Stimulated activated CD4-positive, alpha-beta T cell treated with anti-CD3 and anti-CD28 coated beads, Interleukin-2, amount 100 ng/mL, for 24 hours (primary cell): ENCODE measurements around the gene ZSWIM8.

Source experiments
- DNase-seq, 2 donors: peaks; one replicate each; pipeline ENCODE4 v3.0.0-alpha.2; 2020

The ZSWIM8 gene

DNA sequence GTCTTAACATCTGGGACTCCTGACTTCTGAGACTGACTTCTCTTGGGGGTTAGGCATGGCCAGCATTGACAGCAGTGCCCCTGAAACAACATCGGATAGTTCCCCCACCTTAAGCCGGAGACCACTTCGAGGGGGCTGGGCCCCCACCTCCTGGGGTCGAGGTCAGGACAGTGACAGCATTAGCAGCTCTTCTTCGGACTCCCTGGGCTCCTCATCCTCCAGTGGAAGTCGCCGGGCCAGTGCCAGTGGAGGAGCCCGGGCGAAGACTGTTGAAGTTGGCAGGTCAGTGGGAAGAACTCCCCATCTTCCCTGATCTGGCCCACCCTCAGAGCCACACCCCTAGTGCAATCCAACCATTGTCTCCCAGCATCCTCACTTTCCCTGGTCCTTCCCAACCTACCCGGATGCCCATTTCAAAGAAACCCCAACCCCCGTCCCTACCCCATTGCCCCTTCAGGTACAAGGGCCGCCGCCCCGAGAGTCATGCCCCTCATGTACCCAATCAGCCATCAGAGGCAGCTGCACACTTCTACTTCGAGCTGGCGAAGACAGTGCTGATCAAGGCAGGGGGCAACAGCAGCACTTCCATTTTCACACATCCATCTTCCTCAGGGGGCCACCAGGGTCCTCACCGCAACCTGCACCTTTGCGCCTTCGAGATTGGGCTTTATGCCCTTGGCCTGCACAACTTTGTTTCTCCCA, 12.1 kb downstream of the ZSWIM8 start:
- no peak for DNase-seq

DNA sequence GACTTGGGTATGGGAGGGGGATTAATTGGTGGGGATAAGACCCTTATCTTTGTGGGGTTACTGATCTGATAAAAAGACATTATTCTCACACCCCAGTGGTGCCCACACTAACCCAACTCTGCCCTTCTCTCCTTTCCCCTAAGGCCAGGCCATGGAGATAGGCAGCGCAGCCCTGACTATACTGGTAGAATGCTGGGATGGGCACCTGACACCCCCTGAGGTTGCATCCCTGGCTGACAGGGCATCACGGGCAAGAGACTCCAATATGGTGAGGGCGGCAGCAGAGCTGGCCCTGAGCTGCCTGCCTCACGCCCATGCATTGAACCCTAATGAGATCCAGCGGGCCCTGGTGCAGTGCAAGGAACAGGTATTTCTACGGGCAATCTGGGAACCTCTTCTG, 12.7 kb downstream of the ZSWIM8 start:
- no peak for DNase-seq

DNA sequence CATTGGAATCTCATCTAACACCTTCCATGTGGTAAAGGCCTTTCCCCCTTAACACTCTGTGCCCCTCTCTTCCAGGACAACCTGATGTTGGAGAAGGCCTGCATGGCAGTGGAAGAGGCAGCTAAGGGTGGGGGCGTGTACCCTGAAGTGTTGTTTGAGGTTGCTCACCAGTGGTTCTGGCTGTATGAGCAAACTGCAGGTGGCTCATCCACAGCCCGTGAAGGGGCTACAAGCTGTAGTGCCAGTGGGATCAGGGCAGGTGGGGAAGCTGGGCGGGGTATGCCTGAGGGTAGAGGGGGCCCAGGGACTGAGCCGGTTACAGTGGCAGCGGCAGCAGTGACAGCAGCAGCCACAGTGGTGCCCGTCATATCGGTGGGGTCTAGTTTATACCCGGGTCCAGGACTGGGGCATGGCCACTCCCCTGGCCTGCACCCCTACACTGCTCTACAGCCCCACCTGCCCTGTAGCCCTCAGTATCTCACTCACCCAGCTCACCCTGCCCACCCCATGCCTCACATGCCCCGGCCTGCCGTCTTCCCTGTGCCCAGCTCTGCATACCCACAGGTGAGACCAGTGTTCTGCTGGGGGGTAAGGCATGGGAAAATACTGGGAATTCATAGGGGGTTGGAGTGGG, 13.6 kb downstream of the ZSWIM8 start:
- DNase-seq: no peak

DNA sequence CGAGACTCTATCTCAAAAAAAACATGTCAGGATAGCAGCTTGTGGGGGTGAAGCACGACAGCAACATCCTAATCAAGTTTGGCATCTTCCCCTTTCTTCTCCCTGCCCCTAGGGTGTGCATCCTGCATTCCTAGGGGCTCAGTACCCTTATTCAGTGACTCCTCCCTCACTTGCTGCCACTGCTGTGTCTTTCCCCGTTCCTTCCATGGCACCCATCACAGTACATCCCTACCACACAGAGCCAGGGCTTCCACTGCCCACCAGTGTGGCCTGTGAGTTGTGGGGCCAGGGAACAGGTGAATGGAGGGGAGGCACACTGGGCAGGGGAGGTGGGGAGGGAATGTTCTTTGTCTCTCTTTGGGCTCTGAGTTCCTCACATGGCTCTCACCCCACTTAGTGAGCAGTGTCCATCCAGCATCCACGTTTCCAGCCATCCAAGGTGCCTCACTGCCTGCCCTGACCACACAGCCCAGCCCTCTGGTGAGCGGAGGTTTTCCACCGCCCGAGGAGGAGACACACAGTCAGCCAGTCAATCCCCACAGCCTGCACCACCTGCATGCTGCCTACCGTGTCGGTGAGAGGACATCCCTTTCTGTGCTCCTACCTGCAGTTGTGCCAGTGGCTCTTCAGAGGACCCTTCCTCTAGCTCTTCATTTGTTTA, 14.6 kb downstream of the ZSWIM8 start:
- DNase-seq: no peak

DNA sequence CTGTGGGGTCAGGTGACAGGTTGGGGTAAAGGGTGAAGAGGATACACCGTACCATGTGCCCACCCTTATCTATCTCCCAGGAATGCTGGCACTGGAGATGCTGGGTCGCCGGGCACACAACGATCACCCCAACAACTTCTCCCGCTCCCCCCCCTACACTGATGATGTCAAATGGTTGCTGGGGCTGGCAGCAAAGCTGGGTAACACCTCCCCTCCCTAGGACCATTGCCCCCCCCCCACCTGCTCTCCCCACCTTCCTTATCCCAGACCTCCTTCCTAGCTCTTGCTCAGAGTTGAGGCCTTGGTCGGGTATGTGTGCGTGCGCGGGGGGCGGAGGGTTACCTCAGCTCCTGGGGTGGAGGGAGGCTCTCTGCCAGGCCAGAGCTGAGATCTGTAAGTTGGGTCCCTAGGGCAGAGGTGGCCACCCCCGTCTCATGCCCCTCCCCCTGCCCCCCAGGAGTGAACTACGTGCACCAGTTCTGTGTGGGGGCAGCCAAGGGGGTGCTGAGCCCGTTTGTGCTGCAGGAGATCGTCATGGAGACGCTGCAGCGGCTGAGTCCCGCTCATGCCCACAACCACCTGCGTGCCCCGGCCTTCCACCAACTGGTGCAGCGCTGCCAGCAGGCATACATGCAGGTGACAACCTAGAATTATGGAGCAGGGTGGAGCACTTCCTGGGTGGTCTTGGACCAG, 15.3 kb downstream of the ZSWIM8 start:
- no peak for DNase-seq

DNA sequence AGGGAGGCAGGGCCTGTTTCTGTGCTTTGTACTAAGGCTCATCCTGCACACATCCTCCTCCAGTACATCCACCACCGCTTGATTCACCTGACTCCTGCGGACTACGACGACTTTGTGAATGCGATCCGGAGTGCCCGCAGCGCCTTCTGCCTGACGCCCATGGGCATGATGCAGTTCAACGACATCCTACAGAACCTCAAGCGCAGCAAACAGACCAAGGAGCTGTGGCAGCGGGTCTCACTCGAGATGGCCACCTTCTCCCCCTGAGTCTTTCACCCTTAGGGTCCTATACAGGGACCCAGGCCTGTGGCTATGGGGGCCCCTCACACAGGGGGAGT, 15.8 kb downstream of the ZSWIM8 start:
- no peak for DNase-seq

DNA sequence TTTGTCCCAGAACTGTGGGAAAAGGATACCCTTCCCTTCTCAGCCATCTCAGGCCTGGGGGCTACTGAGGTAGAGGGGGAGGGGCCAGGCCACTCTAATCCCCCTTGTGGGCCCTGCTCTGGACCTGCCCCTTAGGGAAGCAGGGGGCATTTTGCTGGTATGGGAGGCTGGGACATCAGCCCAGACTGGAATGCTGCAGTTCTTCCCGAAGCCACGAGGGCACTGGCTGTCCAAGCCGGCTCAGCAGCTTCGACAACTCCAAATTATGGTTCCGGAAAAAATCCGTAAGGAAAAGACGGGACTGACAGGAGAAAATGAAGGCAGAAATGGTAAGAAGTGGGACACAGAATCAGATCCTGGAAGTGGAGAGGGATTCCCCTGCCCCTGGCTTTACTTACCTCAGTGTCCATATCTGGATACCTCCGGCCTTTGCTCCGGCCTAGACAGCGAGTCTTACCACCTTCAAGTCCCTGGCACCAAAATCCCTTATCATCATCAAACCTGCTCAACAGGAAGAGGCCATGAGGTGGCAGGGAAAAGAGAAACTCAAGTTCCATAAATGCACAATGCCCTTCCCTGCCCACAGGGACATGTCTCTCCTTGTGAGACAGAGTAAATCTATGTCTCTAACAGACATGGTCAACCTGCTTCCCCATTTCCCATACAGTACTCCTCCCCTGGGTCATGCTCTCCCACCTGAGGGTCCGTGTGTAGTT, 17.0 kb downstream of the ZSWIM8 start:
- DNase-seq: no peak

DNA sequence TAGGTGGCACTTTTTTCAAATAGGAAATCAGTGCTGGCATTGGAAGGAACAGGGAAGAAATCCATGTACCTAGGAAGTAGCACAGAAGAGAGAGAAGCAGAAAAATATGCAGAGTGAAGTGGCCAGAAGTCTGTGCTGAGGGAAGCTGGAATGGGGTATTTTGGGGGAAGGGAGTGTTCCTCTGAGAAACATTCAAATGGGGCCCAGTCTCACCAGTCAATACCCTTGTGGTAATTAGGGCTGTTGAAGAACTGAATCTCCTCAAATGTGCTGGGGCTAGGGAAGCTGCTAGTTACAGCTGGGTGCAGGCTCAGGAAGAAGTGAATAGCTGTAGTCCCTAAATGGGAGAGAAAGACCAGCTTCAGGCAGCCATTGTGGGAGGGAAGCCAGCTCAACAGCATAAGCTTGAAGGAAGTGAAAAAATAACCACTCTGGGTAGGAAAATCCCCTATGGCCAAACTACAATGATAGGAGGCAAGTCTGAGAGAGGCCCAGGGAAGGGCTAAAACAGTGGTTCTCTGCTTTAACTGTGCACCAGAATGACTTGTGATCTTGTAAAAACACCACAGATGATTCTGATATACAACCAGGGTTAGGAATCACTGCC, 18.4 kb downstream of the ZSWIM8 start:
- no peak for DNase-seq

DNA sequence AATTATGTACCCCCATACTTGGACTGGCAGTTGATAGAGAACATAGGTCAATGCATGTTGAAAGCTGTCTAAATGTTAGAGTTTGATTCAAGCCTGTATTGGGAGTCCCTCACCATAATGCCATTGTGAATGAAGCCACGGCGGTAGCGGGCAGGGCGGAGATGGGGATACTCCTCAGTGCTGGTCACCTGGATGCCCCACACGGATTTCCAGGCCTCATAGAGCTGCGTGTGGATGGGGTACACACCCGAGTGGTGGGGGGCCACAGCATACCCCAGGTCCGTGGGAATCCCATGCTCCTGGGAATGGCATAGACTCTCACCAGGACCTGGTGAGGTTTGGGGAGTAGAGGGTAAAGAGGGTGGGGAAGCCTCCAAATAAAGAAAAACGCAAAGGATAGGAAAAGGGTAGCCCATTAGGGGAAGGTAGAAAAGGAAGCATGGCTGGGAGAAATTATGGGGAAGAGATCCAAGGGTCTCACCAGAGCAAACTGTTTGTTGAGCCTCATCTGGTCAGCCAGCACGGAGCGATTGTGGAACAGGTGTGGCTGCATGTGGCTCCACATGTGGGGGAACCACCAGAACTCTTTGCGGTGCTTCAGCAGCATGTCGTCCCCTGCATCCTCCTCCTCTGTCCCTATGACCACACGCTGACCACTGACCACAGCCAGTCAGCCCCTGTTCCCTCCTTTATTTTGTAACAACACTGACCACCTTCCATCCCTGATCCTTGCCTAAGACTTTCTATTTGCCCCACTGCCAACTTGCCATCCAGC, 21.0 kb downstream of the ZSWIM8 start:
- DNase-seq: no peak

DNA sequence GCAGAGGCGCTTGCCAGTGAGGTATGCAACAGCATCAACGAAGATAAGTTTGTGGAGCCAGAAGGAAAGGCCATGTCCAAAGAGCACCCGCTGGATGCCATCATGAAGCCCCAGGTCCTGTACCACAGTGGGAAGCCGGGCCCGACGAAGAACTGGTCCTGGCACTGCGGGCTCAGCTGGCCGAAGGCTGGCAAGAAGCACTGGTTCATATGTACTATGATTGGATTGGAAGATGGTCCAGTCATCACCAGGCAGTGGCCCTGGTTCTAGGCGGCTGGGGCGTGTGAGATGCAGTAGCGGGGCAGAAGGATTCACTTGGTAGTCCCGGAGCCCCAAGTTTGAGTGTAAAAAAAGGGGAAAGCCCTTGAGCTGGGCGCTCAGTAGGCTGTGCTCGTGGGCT, 22.1 kb downstream of the ZSWIM8 start:
- DNase-seq: no peak

DNA sequence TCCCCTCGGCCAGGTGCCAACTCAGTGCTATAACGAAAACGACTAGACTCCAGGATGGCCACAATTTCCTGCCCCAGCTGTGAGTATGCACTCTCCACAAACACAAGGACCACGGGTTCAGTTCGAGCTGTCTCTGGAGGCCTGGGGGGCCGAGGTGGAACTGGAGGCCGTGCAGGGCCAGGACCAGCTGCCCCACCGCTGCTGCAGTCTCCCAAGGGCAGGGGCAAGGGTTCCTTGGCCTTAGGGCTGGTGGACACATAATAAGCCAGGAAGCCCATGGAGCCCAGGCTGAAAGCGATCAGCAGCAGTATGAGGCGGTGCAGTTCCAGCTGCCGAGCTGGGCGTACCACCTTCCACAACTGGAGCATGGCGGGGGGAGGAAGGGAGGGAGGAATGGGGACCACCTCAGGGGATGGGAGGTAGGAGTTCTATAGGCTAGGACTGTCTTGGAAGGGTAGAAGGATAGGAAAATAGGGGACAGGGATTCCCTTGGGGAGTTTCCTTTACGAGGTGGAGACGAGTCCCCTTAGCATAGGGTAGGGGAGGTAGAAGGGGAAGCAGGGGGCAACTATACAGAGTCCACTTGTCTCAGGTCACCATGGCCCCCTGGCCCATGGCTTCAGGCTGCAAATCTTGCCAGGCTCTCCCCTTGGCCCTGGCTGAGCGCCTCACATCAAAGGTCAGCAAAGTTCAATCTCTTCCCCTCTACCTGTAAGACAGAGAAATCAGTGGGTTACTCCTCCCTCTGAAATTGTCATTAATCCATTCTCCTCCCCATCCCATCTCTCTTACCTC, 22.8 kb downstream of the ZSWIM8 start:
- DNase-seq: no peak

DNA sequence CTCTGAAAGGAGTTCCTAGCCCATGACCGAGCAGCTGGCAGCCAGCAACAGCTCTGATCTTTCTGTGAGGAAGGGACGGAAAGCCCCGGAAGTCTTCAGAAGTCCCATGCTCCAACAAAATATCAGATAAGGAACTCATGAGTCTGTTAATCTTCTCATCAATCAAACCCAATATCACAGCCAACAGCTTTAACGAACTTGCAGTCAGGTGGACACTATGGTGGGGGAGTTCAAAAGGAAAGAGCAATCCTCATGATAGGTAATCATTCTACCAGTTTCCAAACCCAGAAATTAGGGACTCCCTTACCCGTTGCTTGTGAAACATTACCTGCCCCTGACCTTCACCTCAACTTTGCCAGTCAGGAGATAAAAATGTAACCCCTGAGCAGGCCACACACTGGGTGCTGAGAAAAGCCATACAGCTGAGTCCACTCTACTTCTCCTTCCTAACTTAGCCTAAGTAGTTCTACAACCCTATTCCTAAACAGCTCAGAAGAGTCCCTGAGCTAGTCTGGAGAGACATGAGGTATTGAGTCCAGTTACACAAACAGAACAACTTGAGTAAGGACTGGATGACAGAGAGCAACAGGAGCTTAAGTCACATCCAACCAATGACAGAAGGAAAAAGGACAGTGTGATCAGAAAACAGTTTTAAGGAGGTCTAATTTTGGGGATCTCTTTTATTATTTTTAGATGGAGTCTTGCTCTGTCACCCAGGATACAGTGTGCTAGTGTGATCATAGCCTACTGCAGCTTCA, 23.8 kb downstream of the ZSWIM8 start:
- no peak for DNase-seq

DNA sequence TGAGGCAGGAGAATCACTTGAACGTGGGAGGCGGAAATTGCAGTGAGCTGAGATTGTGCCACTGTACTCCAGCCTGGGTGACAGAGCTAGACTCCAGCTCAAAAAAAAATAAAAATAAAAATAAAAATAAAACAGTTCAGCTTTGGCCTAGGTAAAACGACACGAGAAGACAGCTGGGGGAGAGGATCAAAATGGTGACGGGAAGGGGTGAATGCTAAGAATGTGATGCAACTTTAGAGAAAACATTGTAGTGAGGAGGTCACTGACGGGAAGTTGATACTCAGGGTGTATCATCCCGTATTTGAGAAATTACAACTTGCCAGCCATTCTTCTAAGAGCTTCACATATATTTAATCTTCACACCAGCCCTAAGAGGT, 24.9 kb downstream of the ZSWIM8 start:
- DNase-seq: no peak

DNA sequence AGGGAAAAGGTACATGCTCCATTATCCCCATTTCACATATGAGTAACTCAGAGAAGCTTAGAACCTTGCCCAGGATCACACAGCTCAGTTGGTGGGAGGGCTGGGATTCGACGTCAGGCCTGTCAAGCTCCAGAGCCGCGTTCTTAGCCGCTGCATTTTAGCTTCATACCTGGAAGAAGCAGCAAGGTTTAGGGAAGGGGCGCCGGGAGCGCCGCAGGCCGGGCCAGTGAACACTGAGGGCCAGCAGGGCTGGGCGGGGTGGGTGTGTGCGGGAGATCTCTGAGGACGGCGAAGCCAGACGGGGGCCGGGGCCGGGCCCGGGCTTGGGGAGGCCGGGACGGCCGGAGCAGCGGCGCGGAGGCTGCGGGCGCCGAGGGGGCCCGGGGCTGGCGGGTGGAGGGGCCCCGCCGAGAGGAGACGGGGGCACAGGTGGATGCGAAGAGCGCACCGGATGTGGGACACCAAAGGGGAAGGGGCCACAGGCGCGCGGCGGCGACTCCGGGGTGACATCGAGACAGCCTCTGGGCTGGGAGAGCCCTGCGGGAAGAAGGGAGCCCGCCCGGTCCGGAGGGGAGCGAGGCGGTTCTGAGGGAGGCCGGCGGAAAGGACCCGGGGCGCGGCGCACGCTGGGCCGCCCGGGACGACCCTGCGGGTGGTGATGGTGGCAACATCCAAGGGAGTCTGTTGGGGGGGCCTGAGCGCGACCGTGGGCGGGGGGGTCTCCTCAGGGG, 25.5 kb downstream of the ZSWIM8 start:
- peak; percentile 61 to 63 for DNase-seq

DNA sequence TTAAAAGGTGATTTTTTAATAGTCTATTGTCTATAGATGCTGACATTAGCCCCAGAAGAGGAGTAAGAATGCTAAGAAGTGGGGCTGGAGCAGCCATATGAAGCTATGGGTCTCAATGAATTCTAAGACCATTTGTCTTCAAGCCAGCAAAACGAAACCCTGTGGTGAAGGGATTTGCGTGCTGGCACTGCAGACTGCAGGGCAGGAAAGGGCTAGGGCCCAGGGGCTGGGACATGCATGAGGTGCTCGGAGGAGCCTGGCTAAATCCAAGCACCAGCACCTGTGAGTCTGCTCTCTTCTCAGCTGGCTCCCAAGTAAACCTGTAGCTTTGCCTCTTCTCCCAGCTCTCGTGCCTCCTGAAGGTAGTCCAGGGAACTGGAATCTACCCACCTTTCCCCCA, 27.3 kb downstream of the ZSWIM8 start:
- no peak for DNase-seq

DNA sequence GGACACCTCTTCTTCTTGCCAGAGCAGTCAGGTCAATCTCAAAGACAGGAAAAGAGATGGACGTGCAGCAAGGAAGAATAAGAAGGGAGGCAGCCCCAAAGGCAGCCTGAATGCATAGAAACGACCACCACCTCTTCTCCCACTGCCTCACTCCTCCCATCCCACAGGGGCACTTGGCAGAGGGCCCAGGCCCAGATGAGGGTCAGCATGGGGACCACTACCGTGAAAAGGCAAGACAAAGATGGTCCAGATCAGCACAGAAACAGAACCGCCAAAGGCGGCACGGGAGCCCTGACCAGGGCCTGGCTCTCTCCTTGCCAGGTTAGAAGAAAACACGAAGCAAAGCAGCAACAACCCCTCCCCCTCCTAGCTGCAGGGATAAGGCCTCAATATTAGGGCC, 27.9 kb downstream of the ZSWIM8 start:
- no peak for DNase-seq

DNA sequence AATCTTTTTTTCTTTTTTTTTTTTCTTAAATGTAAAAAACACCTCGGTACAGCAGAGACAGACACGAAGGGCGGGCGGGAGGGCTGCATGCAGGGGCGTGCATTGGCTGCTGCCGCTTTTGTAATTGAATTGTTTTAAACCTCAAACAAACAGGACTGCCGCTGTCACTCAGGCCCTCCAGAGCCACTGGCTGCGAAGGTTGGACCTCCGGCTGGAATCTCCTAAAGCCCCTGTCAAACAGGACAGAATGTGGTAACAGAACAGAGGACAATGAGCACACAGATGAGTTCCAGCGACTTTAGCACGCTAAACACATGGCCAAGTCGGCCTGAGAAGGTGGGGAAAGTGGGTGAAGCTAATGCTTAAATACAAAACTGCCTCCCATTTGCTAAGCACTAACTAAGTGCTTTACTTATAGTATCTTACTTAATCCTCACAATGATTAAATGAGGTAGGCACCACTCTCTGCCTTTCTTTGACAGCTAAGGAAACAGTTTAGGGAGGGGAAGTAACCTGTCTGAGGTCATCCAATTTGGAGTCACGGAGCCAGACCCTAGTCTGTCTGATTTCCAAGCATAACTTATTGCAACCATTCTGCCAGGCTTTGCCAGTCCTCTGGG, 29.0 kb downstream of the ZSWIM8 start:
- DNase-seq: no peak

DNA sequence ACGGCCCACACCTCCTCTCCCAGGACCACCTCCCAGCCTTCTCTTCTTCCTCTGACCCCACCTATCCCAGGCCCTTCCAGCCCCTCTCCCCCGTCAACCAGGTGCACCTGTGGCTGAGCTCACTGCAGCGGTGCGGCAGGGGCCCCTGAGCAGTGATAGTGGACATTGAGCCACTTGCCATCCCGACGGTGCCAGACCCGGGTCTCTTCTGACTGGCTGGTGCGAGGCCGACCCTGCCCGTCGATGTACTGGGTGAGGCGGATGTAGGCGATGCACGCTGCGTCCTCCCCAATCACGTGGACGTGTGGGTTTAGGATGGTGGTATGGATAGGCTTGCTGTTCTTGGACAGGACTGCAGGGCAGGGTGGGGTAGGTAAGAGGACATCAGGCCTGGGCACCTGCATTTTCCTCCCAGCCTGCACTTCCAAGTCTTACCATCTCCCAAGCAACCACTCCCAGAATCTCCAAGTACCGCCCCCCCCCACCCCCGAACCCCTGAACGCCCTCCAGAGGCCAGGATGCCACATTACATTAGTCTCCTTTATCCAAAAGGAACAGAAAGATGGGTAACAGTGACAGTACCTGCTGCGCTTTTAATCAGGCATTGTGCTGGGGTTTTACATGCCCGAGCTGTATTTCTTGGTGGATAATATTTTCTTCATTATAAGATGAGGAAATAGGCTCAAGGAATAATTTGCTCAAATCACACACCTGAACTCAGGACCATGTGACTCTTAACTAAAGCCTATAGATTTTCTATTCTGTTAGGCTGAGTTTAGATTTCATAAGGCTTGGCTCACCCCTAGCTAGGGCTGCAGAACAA, 29.7 kb downstream of the ZSWIM8 start:
- no peak for DNase-seq

DNA sequence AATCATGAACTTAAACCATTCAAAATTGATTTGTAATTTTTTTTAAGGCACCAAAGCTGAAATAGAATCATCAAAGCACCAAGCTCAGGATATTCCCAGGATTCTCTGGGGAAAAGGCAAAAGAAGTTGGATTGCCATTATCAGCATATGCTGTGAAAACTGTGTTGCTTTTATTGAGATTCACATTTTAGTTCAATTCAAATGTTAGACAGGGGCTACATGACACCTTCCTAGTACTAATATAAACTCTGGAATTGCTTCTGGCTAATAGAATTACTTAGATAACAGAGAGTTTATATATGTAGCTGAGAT, 30.3 kb downstream of the ZSWIM8 start:
- no peak for DNase-seq
